Right kidney (tissue), 1 donor: ENCODE data around the gene KLHDC3.
"Not testable (repeated sequence)": the region's sequence is repeated elsewhere in the genome, so short reads cannot be mapped to it uniquely, and the experiment has no call there.

Source experiments
- DNase-seq: peaks from one replicate; pipeline ENCODE4 v3.0.0-alpha.2; 2016

Gene KLHDC3

GRCh38 chr6:43024436-43024835 lies 10.4 kb downstream of the KLHDC3 start:
- no peak for DNase-seq

GRCh38 chr6:43026365-43026764 lies 12.3 kb downstream of the KLHDC3 start:
- no peak for DNase-seq

- no peak for DNase-seq
Observed at GRCh38 chr6:43029120-43029519, 15.1 kb downstream of the KLHDC3 start.

- DNase-seq: no peak
Observed at GRCh38 chr6:43032326-43032725, 18.3 kb downstream of the KLHDC3 start.

- DNase-seq: no peak
Observed at GRCh38 chr6:43033496-43034189, 19.6 kb downstream of the KLHDC3 start.

GRCh38 chr6:43034190-43034525 lies 20.1 kb downstream of the KLHDC3 start:
- DNase-seq: no peak

GRCh38 chr6:43035495-43036194 lies 21.6 kb downstream of the KLHDC3 start:
- no peak for DNase-seq

- no peak for DNase-seq
Observed at GRCh38 chr6:43036712-43037111, 22.7 kb downstream of the KLHDC3 start.

- DNase-seq: no peak
Observed at GRCh38 chr6:43037197-43037596, 23.1 kb downstream of the KLHDC3 start.

GRCh38 chr6:43037706-43038105 lies 23.7 kb downstream of the KLHDC3 start:
- no peak for DNase-seq

GRCh38 chr6:43038727-43039126 lies 24.7 kb downstream of the KLHDC3 start:
- DNase-seq: no peak

GRCh38 chr6:43040542-43041257 lies 26.7 kb downstream of the KLHDC3 start:
- DNase-seq: no peak

GRCh38 chr6:43041475-43041874 lies 27.4 kb downstream of the KLHDC3 start:
- DNase-seq: not testable (repeated sequence)

GRCh38 chr6:43043310-43043709 lies 29.3 kb downstream of the KLHDC3 start:
- DNase-seq: no peak

GRCh38 chr6:43045371-43045930 lies 31.4 kb downstream of the KLHDC3 start:
- DNase-seq: no peak

- no peak for DNase-seq
Observed at GRCh38 chr6:43047998-43048397, 33.9 kb downstream of the KLHDC3 start.

- no peak for DNase-seq
Observed at GRCh38 chr6:43050981-43051380, 36.9 kb downstream of the KLHDC3 start.

- no peak for DNase-seq
Observed at GRCh38 chr6:43052225-43052841, 38.3 kb downstream of the KLHDC3 start.

GRCh38 chr6:43052842-43053544 lies 38.9 kb downstream of the KLHDC3 start:
- no peak for DNase-seq

- peak; percentile 93 for DNase-seq
Observed at GRCh38 chr6:43053545-43054205, 39.6 kb downstream of the KLHDC3 start, which contains the start of gene CUL7. Gene CUL7, minus strand, starts transcription at chr6:43053851. Its CDS starts 1,063 bp downstream, at chr6:43052788.

GRCh38 chr6:43054206-43054943 lies 40.3 kb downstream of the KLHDC3 start:
- DNase-seq: no peak
